SH-SY5Y (cell line): Measurements from ENCODE around the gene DDX25.

Source experiments
- GATA2 ChIP-seq: IDR thresholded peaks from 2 replicates; pipeline ENCODE4 v1.6.1; 2011; ENCODE audit warnings: mild to moderate bottlenecking, low read depth, low read length
- GATA3 ChIP-seq: IDR thresholded peaks from 2 replicates; pipeline ENCODE4 v1.6.1; 2011; ENCODE audit warnings: low read depth, mild to moderate bottlenecking, low read length, moderate library complexity

- TF ChIP-seq GATA3 (no peak), GATA2 (no peak)
These were observed 11.3 kb upstream of the DDX25 start for GRCh38 chr11:125892994-125893393.
